ENCODE measurements around the gene ATP1B4. TPM values are rescaled to one million over a fixed set of nuclear protein-coding genes. Genes with fewer than 3 reads are reported as not detected.

The ATP1B4 gene
- total and polyA plus RNA-seq, 2 of the 8 experiments (the other 6 are each of a cell fraction or from before 2014, with no cell fraction given) = not detected

DNA sequence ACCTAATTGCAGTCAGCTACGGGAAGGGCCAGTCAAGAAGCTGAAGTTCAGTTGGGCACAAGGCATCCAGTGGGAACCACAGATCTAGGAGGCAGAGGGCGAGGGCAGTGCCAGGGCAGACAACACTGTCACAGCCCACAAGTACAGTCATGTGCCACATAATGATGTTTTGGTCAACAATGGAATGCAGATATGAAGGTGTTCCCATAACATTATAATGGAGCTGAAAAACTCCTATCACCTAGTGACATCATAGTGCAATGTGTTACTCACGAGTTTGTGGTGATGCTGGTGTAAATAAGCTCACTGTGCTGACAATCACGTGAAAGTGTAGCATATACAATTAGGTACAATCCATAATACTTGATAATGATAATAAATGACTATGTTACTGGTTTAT lies 46.1 kb upstream of the ATP1B4 start:
- no peak overlapping the region for H2BK5ac ChIP-seq (ENCODE audit: low read depth, low read length)
- ChIA-PET POLR2A (ENCODE audit: partially characterized antibody) (no interaction called here), CTCF (ENCODE audit: partially characterized antibody) (interaction anchor here (1.2 kb wide), 2 partner anchors 131 to 171 kb away, joined by 3 to 4 read pairs; no protein-coding TSS in a partner anchor)
- no peak overlapping the region for H2BK20ac ChIP-seq (ENCODE audit: low read length)
- H3K4me2 ChIP-seq (ENCODE audit: insufficient read depth in 1 of 2, low read depth in 2 of 2, low read length in 2 of 2) = no peak overlapping the region
- no peak overlapping the region for H3K27ac ChIP-seq (ENCODE audit: low read depth, low read length)
- no peak overlapping the region for H3K18ac ChIP-seq (ENCODE audit: extremely low read depth, low read length)
- no peaks in the 10 kb centered on the region for H3K36me3 ChIP-seq (ENCODE audit: control insufficient read depth in 2 of 4, insufficient read depth in 4 of 4, low read length in 3 of 4)
- no peaks in the 10 kb centered on the region for H3K4me1 ChIP-seq (replicated peaks in 1 of 4; ENCODE audit: control insufficient read depth in 3 of 4, insufficient read depth in 4 of 4, low read length in 3 of 4)
- H3K27me3 ChIP-seq (replicated peaks in 1 of 4; ENCODE audit: control insufficient read depth in 3 of 4, extremely low read depth in 1 of 4, insufficient read depth in 3 of 4, low read length in 3 of 4) = peaks cover 4 to 18% (median 16%) of the 10 kb centered on the region in 4 experiments
- no peak overlapping the region for H4K5ac ChIP-seq (ENCODE audit: insufficient read length, low read depth, low read length)
- no peak overlapping the region for H3K4ac ChIP-seq (replicated peaks; ENCODE audit: insufficient read length, low read depth, low read length)
- H2BK15ac ChIP-seq (ENCODE audit: low read length) = no peak overlapping the region
- DNase-seq (ENCODE audit: low read depth in 1 of 2, low spot score in 2 of 2) (no peak), FAIRE-seq (no peak)
- no peaks in the 10 kb centered on the region for H3K79me2 ChIP-seq (ENCODE audit: control insufficient read depth in 1 of 2, insufficient read depth in 2 of 2, low read length in 2 of 2)
- no peaks in the 10 kb centered on the region for H3K9me3 ChIP-seq (ENCODE audit: insufficient read depth in 2 of 2, low read depth in 1 of 2, low read length in 1 of 2)
- no peaks in the 10 kb centered on the region for H3K79me1 ChIP-seq (ENCODE audit: low read depth, low read length)
- H3K23me2 ChIP-seq (ENCODE audit: low read depth, low read length) = peaks cover 6% of the 10 kb centered on the region; the same call in 1 of the 2 replicates
- H2AK5ac ChIP-seq (ENCODE audit: low read depth, low read length) = no peak overlapping the region
- H4K91ac ChIP-seq (replicated peaks; ENCODE audit: insufficient read length, low read length) = no peak overlapping the region
- 71% methylated on average over 4 of the region's 4 CpGs; no CpG with 5 or more reads in 1 of the 2 experiments for WGBS, 2 experiments (ENCODE audit: extremely low coverage in 1 of 2, insufficient coverage in 1 of 2, insufficient read length in 1 of 2, insufficient replicate concordance in 2 of 2, low coverage in 1 of 2, low lambda C conversion rate in 2 of 2, missing lambda C conversion rate in 1 of 2)
- no peak for TF ChIP-seq EP300 (IDR thresholded peaks at IDR 0.05; ENCODE audit: borderline replicate concordance in 1 of 2, low read depth in 2 of 2, low read length in 2 of 2)
- no peak overlapping the region for H4K8ac ChIP-seq (ENCODE audit: extremely low read depth, insufficient read depth, low read length)
- no peak overlapping the region for H2BK120ac ChIP-seq (replicated peaks; ENCODE audit: low read depth, low read length)
- H2BK12ac ChIP-seq (ENCODE audit: low read depth, low read length) = no peak overlapping the region
- H4K20me1 ChIP-seq (replicated peaks in 1 of 2; ENCODE audit: control insufficient read depth in 1 of 2, insufficient read depth in 2 of 2, low read length in 2 of 2) = no peaks in the 10 kb centered on the region
- H3K14ac ChIP-seq (ENCODE audit: insufficient read length) = no peak overlapping the region
- H3K23ac ChIP-seq (ENCODE audit: insufficient read length) = no peak overlapping the region
- H2AFZ ChIP-seq (ENCODE audit: low read length) = no peak overlapping the region
- H3K9ac ChIP-seq (replicated peaks in 1 of 4; ENCODE audit: extremely low read depth in 1 of 4, low read depth in 3 of 4, low read length in 3 of 4) = no peak overlapping the region
- H3K56ac ChIP-seq (replicated peaks; ENCODE audit: insufficient read length, low read depth, low read length) = no peak overlapping the region
- H3K4me3 ChIP-seq (ENCODE audit: extremely low read depth in 1 of 4, insufficient read depth in 2 of 4, low read depth in 3 of 4, low read length in 4 of 4) = no peak overlapping the region
